RWPE1 (cell line): ENCODE data around the gene PECR.

Source experiments
- CTCF ChIA-PET: fragments of 350-600 bp; sonication (Branson Sonifier 250); formaldehyde crosslinking; extraction: SDS; loops from one replicate; lab custom pipeline; 2021; lab: Yijun Ruan, JAX
- POLR2A ChIA-PET: fragments of 400-600 bp; formaldehyde crosslinking; extraction: SDS; loops from one replicate; lab custom pipeline; 2020; ENCODE audit warnings: antibody characterized with exemption; ENCODE audit not compliant: low non-redundant PET; lab: Yijun Ruan, JAX
- DNase-seq: peaks from one replicate; pipeline ENCODE4 v3.0.0; 2012; ENCODE audit warnings: low spot score
- H3K27ac ChIP-seq: fragments of 450-650 bp; 2 replicates; pipeline ENCODE4 v1.5.1; 2017
- TF ChIP-seq, protein P1 (sequence below): fragments of 450-650 bp; conservative IDR thresholded peaks from 2 replicates; pipeline ENCODE4 v1.5.1; 2017; ENCODE audit warnings: low read depth, mild to moderate bottlenecking

PECR gene

DNA sequence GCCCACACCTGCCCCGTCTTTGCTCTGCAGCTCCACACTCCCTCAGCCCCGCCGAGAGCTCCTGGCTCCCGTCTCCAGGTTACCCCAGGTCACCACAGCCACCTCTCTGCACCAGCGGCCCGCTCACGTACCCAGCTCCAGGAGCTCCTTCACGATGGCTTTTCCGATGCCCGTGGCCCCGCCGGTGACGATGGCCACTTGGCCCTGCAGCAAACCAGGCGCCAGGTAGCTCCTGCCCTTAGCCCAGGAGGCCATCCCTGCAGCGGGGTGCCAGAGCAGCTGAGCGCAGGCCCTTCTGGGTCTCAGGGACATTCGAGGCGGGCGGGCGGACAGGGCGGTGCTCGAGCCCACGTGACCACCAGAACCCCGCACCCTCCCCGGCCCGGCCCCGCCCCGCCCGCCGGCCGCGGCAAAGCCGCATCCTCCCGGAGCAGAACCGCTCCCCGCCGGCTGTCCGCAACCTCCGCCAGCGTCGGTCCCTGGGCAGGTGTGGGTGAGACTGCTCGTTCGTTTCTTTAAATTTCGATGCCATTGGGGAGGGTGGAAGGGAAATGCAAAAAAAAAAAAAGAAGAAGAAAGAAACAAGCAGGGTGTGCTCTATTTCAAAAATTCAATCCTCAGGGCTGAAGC, at the start of gene PECR, which contains the start of gene TMEM169:
Gene PECR (minus strand): TSS at position 323 of the 630 bp plus-strand sequence. CDS start 68 bp downstream, at position 255.
Gene TMEM169 (plus strand): TSS at position 433 of the 630 bp plus-strand sequence. CDS start 14,045 bp downstream, outside the sequence.
- CTCF ChIA-PET: interaction anchor here (0.6 to 1.4 kb wide), 5 partner anchors 10 to 149 kb away, joined by 3 to 5 read pairs (median 4); no protein-coding TSS in a partner anchor
- DNase-seq: peak; percentile 88
- POLR2A ChIA-PET: interaction anchor here (1.5 kb wide), 1 partner anchor 27 kb away, joined by 8 read pairs; the partner anchor contains the start of gene XRCC5
- TF ChIP-seq, protein P1, sequence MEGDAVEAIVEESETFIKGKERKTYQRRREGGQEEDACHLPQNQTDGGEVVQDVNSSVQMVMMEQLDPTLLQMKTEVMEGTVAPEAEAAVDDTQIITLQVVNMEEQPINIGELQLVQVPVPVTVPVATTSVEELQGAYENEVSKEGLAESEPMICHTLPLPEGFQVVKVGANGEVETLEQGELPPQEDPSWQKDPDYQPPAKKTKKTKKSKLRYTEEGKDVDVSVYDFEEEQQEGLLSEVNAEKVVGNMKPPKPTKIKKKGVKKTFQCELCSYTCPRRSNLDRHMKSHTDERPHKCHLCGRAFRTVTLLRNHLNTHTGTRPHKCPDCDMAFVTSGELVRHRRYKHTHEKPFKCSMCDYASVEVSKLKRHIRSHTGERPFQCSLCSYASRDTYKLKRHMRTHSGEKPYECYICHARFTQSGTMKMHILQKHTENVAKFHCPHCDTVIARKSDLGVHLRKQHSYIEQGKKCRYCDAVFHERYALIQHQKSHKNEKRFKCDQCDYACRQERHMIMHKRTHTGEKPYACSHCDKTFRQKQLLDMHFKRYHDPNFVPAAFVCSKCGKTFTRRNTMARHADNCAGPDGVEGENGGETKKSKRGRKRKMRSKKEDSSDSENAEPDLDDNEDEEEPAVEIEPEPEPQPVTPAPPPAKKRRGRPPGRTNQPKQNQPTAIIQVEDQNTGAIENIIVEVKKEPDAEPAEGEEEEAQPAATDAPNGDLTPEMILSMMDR: no peak
- H3K27ac ChIP-seq: peak within 1 kb of the TSS; percentile 63

DNA sequence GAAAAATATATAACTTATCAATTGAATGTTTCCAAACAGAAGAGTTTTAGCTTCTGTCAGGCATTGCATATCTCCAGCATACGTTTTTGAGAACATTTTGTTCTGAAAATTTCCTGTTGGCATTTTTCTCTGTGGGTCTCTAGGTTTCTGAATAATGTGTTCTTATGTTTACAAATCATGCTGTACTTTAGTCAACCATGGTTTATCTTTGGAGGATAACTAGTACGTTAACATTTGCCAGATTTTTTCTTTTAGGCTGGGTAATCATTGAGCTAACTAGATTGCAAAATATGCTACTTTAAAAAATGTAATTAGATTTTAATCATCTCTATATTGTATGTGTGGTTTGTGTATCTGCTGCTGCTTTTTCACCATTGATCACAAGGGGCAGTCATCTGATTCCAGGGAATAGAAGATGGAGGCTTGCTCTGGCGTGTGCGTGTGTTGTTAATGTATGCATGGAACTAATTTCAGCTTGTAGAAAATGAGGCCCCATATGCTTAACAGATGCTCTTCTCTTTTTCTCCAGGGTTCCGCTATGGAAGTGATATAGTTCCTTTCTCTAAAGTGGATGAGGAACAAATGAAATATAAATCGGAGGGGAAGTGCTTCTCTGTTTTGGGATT, 48.9 kb upstream of the PECR start:
- CTCF ChIA-PET: no interaction called here
- TF ChIP-seq, protein P1: no peak
- POLR2A ChIA-PET: no interaction called here

DNA sequence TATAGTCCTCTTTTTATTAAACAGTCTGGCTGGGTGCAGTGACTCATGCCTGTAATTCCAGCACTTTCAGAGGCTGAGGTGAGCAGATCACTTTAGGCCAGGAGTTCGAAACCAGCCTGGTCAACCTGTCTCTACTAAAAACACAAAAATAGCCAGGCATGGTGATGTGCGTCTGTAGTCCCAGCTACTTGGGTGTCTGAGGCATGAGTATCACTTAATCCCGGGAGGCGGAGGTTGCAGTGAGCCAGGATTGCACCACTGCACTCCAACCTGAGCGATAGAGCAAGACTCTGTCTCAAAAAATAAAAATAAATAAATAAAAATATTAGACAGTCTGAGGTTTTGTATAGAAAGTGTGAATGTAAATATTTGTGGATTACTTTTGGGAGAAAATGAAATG, 45.3 kb upstream of the PECR start:
- POLR2A ChIA-PET: no interaction called here
- TF ChIP-seq, protein P1: no peak
- H3K27ac ChIP-seq: no peak overlapping the region
- CTCF ChIA-PET: interaction anchor here (0.9 kb wide), 1 partner anchor 56 kb away, joined by 3 read pairs; no protein-coding TSS in a partner anchor
- DNase-seq: no peak

More for the DNA sequence above, 48.9 kb upstream of the PECR start:
- DNase-seq: no peak
- no peak overlapping the region for H3K27ac ChIP-seq

- DNase-seq: no peak
- ChIA-PET POLR2A (no interaction called here), CTCF (no interaction called here)
- TF ChIP-seq, protein P1: no peak
- no peak overlapping the region for H3K27ac ChIP-seq
These were observed 39.6 kb upstream of the PECR start for GRCh38 chr2:216121255-216121654.

- ChIA-PET POLR2A (no interaction called here), CTCF (interaction anchor here (0.6 to 1.3 kb wide), 3 partner anchors 8 to 11 kb away, joined by 4 read pairs; no protein-coding TSS in a partner anchor)
- no peak for DNase-seq
- no peak overlapping the region for H3K27ac ChIP-seq
- TF ChIP-seq, protein P1: no peak
These were observed 38.4 kb upstream of the PECR start for GRCh38 chr2:216119986-216120385.

DNA sequence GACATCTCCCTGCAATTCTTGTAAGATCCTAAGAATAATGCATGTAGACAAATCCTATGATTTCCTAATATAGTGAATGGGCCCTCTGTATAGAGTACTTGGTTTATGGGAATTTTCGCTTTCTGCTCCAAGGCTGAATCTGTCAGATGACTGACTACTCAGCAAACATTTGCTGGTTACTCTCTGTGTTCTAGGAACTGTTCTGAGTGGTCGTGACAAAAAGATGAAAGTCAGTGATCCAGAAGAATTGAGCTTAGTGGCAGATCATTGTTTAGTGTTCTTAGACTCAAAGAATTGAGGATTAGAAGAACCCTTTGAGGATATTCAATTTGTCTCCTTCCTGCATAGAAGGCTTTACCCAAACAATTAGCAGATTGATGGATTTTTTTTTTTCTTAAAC, 37.5 kb upstream of the PECR start:
- ChIA-PET POLR2A (no interaction called here), CTCF (interaction anchor here (0.6 to 0.7 kb wide), 3 partner anchors 8 to 391 kb away, joined by 4 read pairs; no protein-coding TSS in a partner anchor)
- TF ChIP-seq, protein P1: no peak

More for the DNA sequence above, 37.5 kb upstream of the PECR start:
- H3K27ac ChIP-seq: no peak overlapping the region
- no peak for DNase-seq
